Stomach (tissue), 4 donors: ENCODE results near the gene FOXE3.

ENCODE experiments used
- CTCF ChIP-seq, 7 experiments: fragments of 450-650 bp in 4 of 7; fragments of 200-600 bp in 3 of 7; sonication (generic) in 3 of 7; IDR thresholded peaks; one replicate each; pipeline ENCODE4 v1.5.1; 2016 to 2019; ENCODE audit warnings: antibody characterized with exemption in 7 of 7, control low read depth in 2 of 7, mild to moderate bottlenecking in 1 of 7
- EP300 ChIP-seq: sonication (generic); formaldehyde crosslinking; IDR thresholded peaks from one replicate; pipeline ENCODE4 v1.6.1; 2017; ENCODE audit warnings: antibody characterized with exemption
- POLR2A ChIP-seq, 4 donors: fragments of 450-650 bp; IDR thresholded peaks; one replicate each; pipeline ENCODE4 v1.6.1; 2016; ENCODE audit warnings: antibody characterized with exemption in 4 of 4, control low read depth in 2 of 4, mild to moderate bottlenecking in 1 of 4, moderate library complexity in 1 of 4
- POLR2AphosphoS5 ChIP-seq, 3 donors: sonication (generic); formaldehyde crosslinking; IDR thresholded peaks; one replicate each; pipeline ENCODE4 v1.6.1; 2016; ENCODE audit warnings: antibody characterized with exemption in 3 of 3

- no peak for TF ChIP-seq POLR2A (IDR thresholded peaks at IDR 0.05)
- TF ChIP-seq CTCF (IDR thresholded peaks at IDR 0.05) = no peak
- no peak for TF ChIP-seq EP300
- no peak for TF ChIP-seq POLR2AphosphoS5 (IDR thresholded peaks at IDR 0.05)
Observed at GRCh38 chr1:47436979-47437446, 20.9 kb downstream of the FOXE3 start.
